Activated B cell treated with CpG ODN at 0.5 μM for 24 hours (primary cell): ENCODE results near the gene RAB7A. TPM values are rescaled to one million over a fixed set of nuclear protein-coding genes. Genes with fewer than 3 reads are reported as not detected.
A peak's percentile ranks its signal among the peaks of the same experiment; 100 is the strongest.

Experiments used
- ATAC-seq: fragments of 200-7000 bp; cut with Tn5 transposase; one replicate; pipeline ENCODE4 v1.10.0; 2021; ENCODE audit warnings: low read depth, mild to moderate bottlenecking, moderate library complexity
- CTCF ChIA-PET: fragments of 350-600 bp; sonication (Branson Sonifier 250); formaldehyde crosslinking; loops from one replicate; lab custom pipeline; 2021; ENCODE audit warnings: antibody characterized with exemption; lab: Charles Lee
- POLR2A ChIA-PET: fragments of 350-600 bp; sonication (Branson Sonifier 250); formaldehyde crosslinking; loops from one replicate; lab custom pipeline; 2021; ENCODE audit warnings: antibody characterized with exemption; lab: Charles Lee
- DNase-seq: peaks from one replicate; pipeline ENCODE4 v3.0.0; 2022
- H3K27ac Mint-ChIP-seq: one replicate; pipeline ENCODE4 v1.8.0; 2020; ENCODE audit warnings: mixed read lengths
- H3K27me3 Mint-ChIP-seq: one replicate; pipeline ENCODE4 v1.8.0; 2021; ENCODE audit warnings: mixed read lengths
- H3K36me3 Mint-ChIP-seq: one replicate; pipeline ENCODE4 v1.8.0; 2021; ENCODE audit warnings: low read depth, mixed read lengths
- H3K4me1 Mint-ChIP-seq: one replicate; pipeline ENCODE4 v1.8.0; 2021; ENCODE audit warnings: mixed read lengths
- H3K4me3 Mint-ChIP-seq: one replicate; pipeline ENCODE4 v1.8.0; 2020; ENCODE audit warnings: mild to moderate bottlenecking, mixed read lengths
- H3K9me3 Mint-ChIP-seq: one replicate; pipeline ENCODE4 v1.8.0; 2020; ENCODE audit warnings: mixed read lengths
- CTCF ChIP-seq: fragments of 200-600 bp; IDR thresholded peaks from one replicate; pipeline ENCODE4 v1.8.0; 2022; ENCODE audit warnings: antibody characterized with exemption, mild to moderate bottlenecking
- intact Hi-C: fragments of 100-400 bp; cut with micrococcal nuclease; formaldehyde crosslinking; loops from one replicate; pipeline ENCODE4 v1.15.1; 2024
- total RNA-seq: library from RNA; stranded (reverse); gene quantifications from 2 replicates; pipeline ENCODE4 v1.2.3, GENCODE V29; 2022

The RAB7A gene
- total RNA-seq, 1 donor from 2014 or later: 169 TPM

DNA sequence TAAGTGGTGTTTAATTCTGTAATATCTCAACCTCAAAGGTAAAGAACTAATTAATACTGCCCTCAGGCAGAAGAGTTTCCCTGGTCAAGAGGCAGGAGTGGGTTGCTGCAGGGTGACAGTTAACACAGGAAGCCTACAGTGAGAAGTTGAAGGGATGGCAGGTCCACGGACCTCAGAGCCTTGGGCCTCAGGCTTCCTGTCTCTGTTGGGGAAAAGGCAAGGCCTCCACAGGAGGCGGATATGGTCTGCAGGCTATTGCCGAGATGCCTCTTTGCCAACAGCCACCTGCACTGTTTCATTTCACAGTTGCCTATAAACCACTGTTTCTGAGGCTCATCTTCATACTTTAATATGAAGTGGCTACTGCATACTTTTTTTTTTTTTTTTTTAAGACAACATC lies 42.0 kb upstream of the RAB7A start:
- intact Hi-C loops: no loop called here
- Mint-ChIP-seq H3K4me3 (no peak overlapping the region), H3K9me3 (no peaks in the 10 kb centered on the region), H3K36me3 (peaks cover 2% of the 10 kb centered on the region), H3K27me3 (no peaks in the 10 kb centered on the region), H3K27ac (no peak overlapping the region), H3K4me1 (peaks cover 37% of the 10 kb centered on the region)
- ChIA-PET CTCF (interaction anchor here (0.6 kb wide), 1 partner anchor 115 kb away, joined by 3 read pairs; no protein-coding TSS in a partner anchor), POLR2A (no interaction called here)
- no peak for ATAC-seq
- no peak for TF ChIP-seq CTCF
- DNase-seq: no peak

DNA sequence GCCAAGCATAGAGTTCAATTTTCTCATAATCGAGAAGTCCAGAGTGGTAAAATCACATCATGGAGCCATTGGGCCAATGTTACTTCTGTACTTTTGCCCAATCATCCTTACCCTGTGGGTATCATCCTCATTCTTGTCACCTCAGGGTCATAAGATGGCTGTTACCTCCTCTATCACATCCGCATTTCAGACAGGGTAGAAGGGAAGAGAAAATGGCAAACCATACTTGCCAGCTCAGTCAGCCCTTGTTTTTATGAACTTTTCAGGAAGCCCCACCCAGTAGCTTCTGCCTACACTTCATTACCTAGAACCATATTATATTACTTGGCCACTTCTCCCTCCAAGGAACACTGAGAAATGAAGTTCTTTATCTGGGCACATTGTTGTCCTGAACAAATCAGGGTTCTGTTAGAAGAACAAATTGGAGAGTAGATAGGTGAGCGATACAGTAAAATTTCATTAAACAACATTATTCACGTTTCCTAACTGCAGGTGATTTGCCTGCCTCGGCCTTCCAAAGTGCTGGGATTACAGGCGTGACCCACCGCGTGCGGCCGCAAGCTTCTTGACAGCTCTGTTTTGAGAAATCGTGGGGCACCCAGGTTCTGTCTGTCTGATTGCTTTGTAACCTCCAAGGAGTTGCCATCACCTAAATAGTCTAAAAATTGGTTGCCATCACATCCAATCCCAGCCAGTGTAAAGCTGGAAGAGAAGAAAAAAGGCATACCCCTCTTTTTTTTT lies 40.8 kb upstream of the RAB7A start:
- intact Hi-C loops: no loop called here
- no peak overlapping the region for H3K4me3 Mint-ChIP-seq

DNA sequence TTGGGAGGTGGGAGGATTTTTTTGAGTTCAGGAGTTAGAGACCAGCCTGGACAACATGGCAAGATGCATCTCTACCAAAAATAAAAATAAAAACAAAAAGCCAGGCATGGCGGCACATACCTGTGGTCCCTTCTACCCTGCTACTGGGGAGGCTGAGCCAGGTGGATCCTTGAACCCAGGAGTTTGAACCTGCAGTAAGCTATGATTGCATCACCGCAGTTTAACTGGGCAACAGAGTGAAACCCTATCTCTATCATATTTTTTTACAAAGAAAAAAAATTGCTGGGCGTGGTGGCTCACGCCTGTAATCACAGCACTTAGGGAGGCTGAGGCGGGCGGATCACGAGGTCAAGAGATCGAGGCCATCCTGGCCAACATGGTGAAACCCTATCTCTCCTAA lies 39.5 kb upstream of the RAB7A start:
- Mint-ChIP-seq H3K4me1 (peaks cover 20% of the 10 kb centered on the region), H3K27ac (no peak overlapping the region), H3K36me3 (no peaks in the 10 kb centered on the region), H3K27me3 (no peaks in the 10 kb centered on the region), H3K9me3 (no peaks in the 10 kb centered on the region), H3K4me3 (no peak overlapping the region)
- ATAC-seq: no peak
- ChIA-PET POLR2A (no interaction called here), CTCF (no interaction called here)
- intact Hi-C loops: no loop called here
- DNase-seq: no peak
- no peak for TF ChIP-seq CTCF

More for the DNA sequence above, 40.8 kb upstream of the RAB7A start:
- TF ChIP-seq CTCF: no peak
- no peak for DNase-seq
- Mint-ChIP-seq H3K9me3 (no peaks in the 10 kb centered on the region), H3K4me1 (peaks cover 31% of the 10 kb centered on the region), H3K36me3 (peaks cover 2% of the 10 kb centered on the region), H3K27ac (peak overlapping the region; percentile 3), H3K27me3 (no peaks in the 10 kb centered on the region)
- ChIA-PET CTCF (no interaction called here), POLR2A (interaction anchor here (0.6 to 1.1 kb wide), 2 partner anchors 14 to 106 kb away, joined by 5 to 6 read pairs; no protein-coding TSS in a partner anchor)
- no peak for ATAC-seq

GRCh38 chr3:128689060-128689459 lies 36.9 kb upstream of the RAB7A start:
- Mint-ChIP-seq H3K4me1 (peaks cover 11% of the 10 kb centered on the region), H3K4me3 (no peak overlapping the region), H3K9me3 (no peaks in the 10 kb centered on the region), H3K36me3 (no peaks in the 10 kb centered on the region), H3K27ac (no peak overlapping the region), H3K27me3 (no peaks in the 10 kb centered on the region)
- intact Hi-C loops: no loop called here
- ChIA-PET POLR2A (interaction anchor here (1.4 kb wide), 1 partner anchor 8 kb away, joined by 4 read pairs; no protein-coding TSS in a partner anchor), CTCF (no interaction called here)
- DNase-seq: no peak
- no peak for ATAC-seq
- TF ChIP-seq CTCF: no peak

DNA sequence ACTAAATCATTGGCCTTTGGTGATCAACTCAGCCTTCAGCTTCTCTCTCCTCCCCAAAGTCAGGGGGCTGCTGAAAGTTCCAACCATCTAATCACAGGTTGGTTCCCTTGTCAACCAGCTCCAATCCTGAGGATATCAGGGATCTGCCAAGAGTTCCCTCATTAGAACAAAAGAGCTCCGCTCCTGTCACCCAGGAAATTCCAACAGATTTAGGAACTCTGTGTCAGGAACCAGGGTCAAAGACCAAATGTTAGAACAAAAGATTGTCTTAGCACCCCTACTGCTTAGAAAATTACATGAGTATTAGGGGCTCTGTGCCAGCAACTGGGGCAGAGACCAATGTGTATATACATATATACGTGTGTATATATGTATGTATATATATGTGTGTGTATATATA lies 32.3 kb upstream of the RAB7A start:
- Mint-ChIP-seq H3K27me3 (no peaks in the 10 kb centered on the region), H3K27ac (no peak overlapping the region), H3K9me3 (no peaks in the 10 kb centered on the region), H3K4me3 (no peak overlapping the region), H3K4me1 (no peaks in the 10 kb centered on the region), H3K36me3 (no peaks in the 10 kb centered on the region)
- intact Hi-C loops: no loop called here
- no peak for DNase-seq
- no peak for ATAC-seq
- no peak for TF ChIP-seq CTCF
- ChIA-PET POLR2A (no interaction called here), CTCF (no interaction called here)
